Common myeloid progenitor, CD34-positive (primary cell): ENCODE results near the gene LTBP1.
"Not testable (repeated sequence)": the region's sequence is repeated elsewhere in the genome, so short reads cannot be mapped to it uniquely, and the experiment has no call there.

Source experiments
- CTCF ChIA-PET: fragments of 350-600 bp; sonication (Branson Sonifier 250); formaldehyde crosslinking; loops from one replicate; lab custom pipeline; 2021; ENCODE audit warnings: antibody characterized with exemption; lab: Charles Lee
- POLR2A ChIA-PET: fragments of 350-600 bp; sonication (Branson Sonifier 250); formaldehyde crosslinking; loops from one replicate; lab custom pipeline; 2021; ENCODE audit warnings: antibody characterized with exemption; lab: Charles Lee
- DNase-seq, 3 donors: peaks; one replicate each; pipeline versions ENCODE4 v3.0.0 to v3.0.0-alpha.2; 2013
- H3K27ac ChIP-seq, 2 experiments: 1 replicate in 1 of 2; 2 replicates in 1 of 2; pipeline ENCODE4 v1.7.0; 2013; ENCODE audit warnings: inconsistent platforms in 2 of 2, low read length in 2 of 2, mild to moderate bottlenecking in 2 of 2, low read depth in 1 of 2, moderate library complexity in 1 of 2; ENCODE audit not compliant: severe bottlenecking in 2 of 2, insufficient read depth in 1 of 2, poor library complexity in 1 of 2
- H3K27me3 ChIP-seq, 5 experiments: replicated peaks in 2 of 5; 1 replicate in 3 of 5; 2 replicates in 2 of 5; pipeline versions ENCODE4 v1.6.1 to v1.7.0; 2013; ENCODE audit warnings: low read length in 4 of 5, mild to moderate bottlenecking in 2 of 5, moderate library complexity in 2 of 5, inconsistent platforms in 1 of 5; ENCODE audit not compliant: insufficient read depth in 5 of 5, control insufficient read depth in 4 of 5
- H3K36me3 ChIP-seq, 4 experiments: 1 replicate in 2 of 4; 2 replicates in 2 of 4; pipeline versions ENCODE4 v1.6.1 to v1.7.0; 2013; ENCODE audit warnings: low read length in 3 of 4, control low read depth in 1 of 4, mild to moderate bottlenecking in 1 of 4; ENCODE audit not compliant: control insufficient read depth in 4 of 4, insufficient read depth in 4 of 4
- H3K4me1 ChIP-seq, 4 experiments: 1 replicate in 3 of 4; 2 replicates in 1 of 4; pipeline versions ENCODE4 v1.6.1 to v1.7.1; 2013; ENCODE audit warnings: low read length in 3 of 4, mild to moderate bottlenecking in 3 of 4, control low read depth in 1 of 4, inconsistent platforms in 1 of 4, moderate library complexity in 1 of 4; ENCODE audit not compliant: control insufficient read depth in 4 of 4, insufficient read depth in 4 of 4; ENCODE audit errors: control extremely low read depth in 1 of 4
- H3K4me3 ChIP-seq, 7 experiments: 1 replicate in 4 of 7; 2 replicates in 3 of 7; pipeline versions ENCODE4 v1.5.1 to v1.7.0; 2013; ENCODE audit warnings: mild to moderate bottlenecking in 7 of 7, low read length in 6 of 7, moderate library complexity in 6 of 7, inconsistent platforms in 2 of 7, low read depth in 2 of 7, control low read depth in 1 of 7; ENCODE audit not compliant: insufficient read depth in 4 of 7, control insufficient read depth in 1 of 7; ENCODE audit errors: extremely low read depth in 1 of 7
- H3K9me3 ChIP-seq, 5 experiments: 1 replicate in 4 of 5; 2 replicates in 1 of 5; pipeline versions ENCODE4 v1.6.1 to v1.7.1; 2013; ENCODE audit warnings: low read length in 4 of 5, mild to moderate bottlenecking in 2 of 5, inconsistent platforms in 1 of 5, low read depth in 1 of 5, moderate library complexity in 1 of 5; ENCODE audit not compliant: control insufficient read depth in 4 of 5, insufficient read depth in 2 of 5; ENCODE audit errors: control extremely low read depth in 1 of 5
- WGBS: methylation state at CpG from one replicate; pipeline ENCODE4 v1.1.5; 2013; ENCODE audit not compliant: insufficient coverage; 5-methylcytosine and 5-hydroxymethylcytosine counted together

Gene LTBP1

DNA sequence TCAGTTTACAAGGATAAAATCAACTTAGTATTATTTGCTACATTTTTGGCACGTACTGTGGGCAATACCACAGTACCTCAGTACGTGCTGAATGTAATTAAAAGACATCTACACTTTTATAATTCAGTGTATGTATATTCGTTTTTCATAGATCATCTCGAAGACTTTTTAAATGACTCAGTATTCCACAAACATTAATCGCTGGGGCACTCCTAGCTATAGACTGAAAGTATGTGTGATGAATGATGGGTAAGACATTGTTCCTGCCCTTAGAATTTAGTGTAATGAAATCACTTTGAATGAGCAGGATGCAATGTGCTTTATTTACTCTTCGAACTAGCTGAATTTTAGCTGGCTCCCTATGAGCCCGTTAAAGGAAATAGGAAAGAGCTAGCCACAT, 284.1 kb downstream of the LTBP1 start:
- 100% methylated on average over 2 of the region's 7 CpGs for WGBS
- no peaks in the 10 kb centered on the region for H3K4me1 ChIP-seq
- no peak overlapping the region for H3K27ac ChIP-seq
- H3K36me3 ChIP-seq: no peaks in the 10 kb centered on the region
- no peak for DNase-seq
- no peak overlapping the region for H3K4me3 ChIP-seq
- H3K9me3 ChIP-seq: no peaks in the 10 kb centered on the region
- ChIA-PET CTCF (no interaction called here), POLR2A (no interaction called here)
- H3K27me3 ChIP-seq: no peaks in the 10 kb centered on the region

DNA sequence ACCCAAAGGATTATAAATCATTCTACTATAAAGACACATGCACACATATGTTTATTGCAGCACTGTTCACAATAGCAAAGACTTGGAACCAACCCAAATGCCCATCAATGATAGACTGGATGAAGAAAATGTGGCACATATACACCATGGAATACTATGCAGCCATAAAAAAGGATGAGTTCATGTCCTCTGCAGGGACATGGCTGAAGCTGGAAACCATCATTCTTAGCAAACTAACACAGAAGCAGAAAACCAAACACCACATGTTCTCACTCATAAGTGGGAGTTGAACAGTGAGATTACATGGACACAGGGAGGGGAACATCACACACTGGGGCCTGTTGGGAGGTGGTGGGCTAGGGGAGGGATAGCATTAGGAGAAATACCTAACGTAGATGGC, 288.8 kb downstream of the LTBP1 start:
- H3K4me3 ChIP-seq, H3K9me3 ChIP-seq, DNase-seq, CTCF ChIA-PET, H3K36me3 ChIP-seq, H3K27ac ChIP-seq, H3K4me1 ChIP-seq, H3K27me3 ChIP-seq, POLR2A ChIA-PET: not testable (repeated sequence)
- no CpG with 5 or more reads among the region's 1 CpG for WGBS

DNA sequence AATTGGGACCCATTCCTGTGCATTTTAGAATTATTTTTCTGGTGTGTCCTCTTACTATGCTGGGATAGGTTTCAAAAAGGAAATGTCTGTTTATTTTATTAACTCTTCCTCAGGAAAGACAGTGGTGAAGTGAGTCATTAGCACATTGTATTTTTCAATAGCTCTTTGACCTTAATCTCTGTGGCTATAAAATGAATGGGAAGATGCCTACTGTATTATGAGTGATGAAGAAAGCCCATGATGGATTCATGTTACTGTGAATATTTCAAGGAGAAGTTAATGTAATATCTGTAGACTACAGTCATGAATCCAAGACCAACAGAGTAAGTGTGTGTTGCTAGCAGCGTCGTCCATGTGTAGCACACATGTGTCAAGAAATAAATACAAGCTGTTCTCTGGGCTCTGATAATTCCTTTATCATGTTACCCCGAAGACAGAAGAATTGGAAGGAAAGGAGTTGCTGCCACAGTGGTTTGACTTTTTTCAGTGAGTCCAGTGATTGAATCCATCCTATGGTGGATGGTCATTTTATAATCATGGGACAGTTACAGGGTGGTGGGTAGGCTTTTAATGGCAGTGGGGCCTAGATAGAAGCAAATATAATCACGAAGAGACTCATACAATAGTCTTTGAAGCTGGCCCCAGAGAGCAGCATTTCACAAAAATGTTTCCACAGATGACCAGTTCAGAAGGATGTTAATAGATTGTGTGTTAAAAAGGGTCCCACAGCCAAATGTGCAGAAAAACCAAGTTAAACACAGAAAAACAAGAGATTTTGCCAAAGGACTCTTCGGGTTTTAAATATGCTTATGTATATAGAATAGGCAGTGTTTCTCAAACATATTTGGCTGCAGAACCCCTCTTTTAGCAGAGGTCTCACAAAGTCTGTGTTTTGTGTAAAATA, 290.0 kb downstream of the LTBP1 start:
- no peak overlapping the region for H3K27ac ChIP-seq
- H3K4me3 ChIP-seq: no peak overlapping the region
- peaks cover 0 to 6% (median 2%) of the 10 kb centered on the region in 4 experiments for H3K4me1 ChIP-seq
- POLR2A ChIA-PET: no interaction called here
- CTCF ChIA-PET: no interaction called here
- H3K9me3 ChIP-seq: no peaks in the 10 kb centered on the region
- no peaks in the 10 kb centered on the region for H3K36me3 ChIP-seq
- no peak for DNase-seq
- H3K27me3 ChIP-seq: no peaks in the 10 kb centered on the region
- 96% methylated on average over 4 of the region's 5 CpGs for WGBS

DNA sequence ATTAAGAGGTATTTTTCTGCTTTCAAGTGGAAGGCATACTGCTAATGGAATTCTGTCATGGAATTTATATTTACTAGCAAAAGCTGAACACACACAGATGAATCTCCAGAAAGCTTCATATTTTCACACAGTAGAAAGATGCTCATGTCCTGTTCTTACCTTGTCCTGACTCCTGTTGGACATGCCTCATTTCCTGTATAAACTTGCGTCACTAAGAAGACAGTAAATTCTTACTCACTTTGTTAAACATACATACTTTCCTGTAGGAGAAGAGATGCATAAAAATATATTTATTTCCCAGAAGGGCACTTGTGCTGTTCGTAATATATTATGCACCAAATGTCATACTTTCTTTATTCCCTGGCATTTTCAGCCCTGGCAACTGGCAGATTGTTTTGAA, 291.4 kb downstream of the LTBP1 start:
- H3K4me1 ChIP-seq: peaks cover 0 to 6% (median 2%) of the 10 kb centered on the region in 4 experiments

DNA sequence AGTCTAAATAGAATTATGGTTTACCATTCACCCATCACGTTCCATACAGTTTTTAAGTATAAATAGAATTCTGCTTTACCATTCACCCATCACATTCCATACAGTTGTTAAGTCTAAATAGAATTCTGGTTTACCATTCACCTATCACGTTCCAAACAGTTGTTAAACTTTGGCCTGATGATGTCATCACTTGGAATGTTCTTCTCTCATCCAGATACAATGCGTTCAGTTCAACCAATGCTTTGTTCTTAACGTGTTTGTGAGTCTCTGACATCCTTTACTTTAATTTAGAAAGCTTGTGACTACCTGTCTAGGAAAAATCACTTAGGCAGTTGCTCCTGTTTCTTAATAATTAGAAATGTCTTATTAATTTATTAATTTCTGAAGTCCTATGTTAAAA, 293.4 kb downstream of the LTBP1 start:
- no peak for DNase-seq
- H3K27me3 ChIP-seq: no peaks in the 10 kb centered on the region
- H3K9me3 ChIP-seq: no peaks in the 10 kb centered on the region
- no peaks in the 10 kb centered on the region for H3K36me3 ChIP-seq
- 100% methylated on average over 3 of the region's 4 CpGs for WGBS
- ChIA-PET POLR2A (no interaction called here), CTCF (no interaction called here)
- peaks cover 0 to 6% (median 2%) of the 10 kb centered on the region in 4 experiments for H3K4me1 ChIP-seq
- H3K4me3 ChIP-seq: no peak overlapping the region
- H3K27ac ChIP-seq: no peak overlapping the region

More for the DNA sequence above, 291.4 kb downstream of the LTBP1 start:
- CTCF ChIA-PET: no interaction called here
- Histone ChIP-seq H3K27ac (no peak overlapping the region), H3K27me3 (no peaks in the 10 kb centered on the region), H3K4me3 (no peak overlapping the region), H3K9me3 (no peaks in the 10 kb centered on the region), H3K36me3 (no peaks in the 10 kb centered on the region)
- POLR2A ChIA-PET: no interaction called here
- no peak for DNase-seq
- no CpG with 5 or more reads among the region's 2 CpGs for WGBS

DNA sequence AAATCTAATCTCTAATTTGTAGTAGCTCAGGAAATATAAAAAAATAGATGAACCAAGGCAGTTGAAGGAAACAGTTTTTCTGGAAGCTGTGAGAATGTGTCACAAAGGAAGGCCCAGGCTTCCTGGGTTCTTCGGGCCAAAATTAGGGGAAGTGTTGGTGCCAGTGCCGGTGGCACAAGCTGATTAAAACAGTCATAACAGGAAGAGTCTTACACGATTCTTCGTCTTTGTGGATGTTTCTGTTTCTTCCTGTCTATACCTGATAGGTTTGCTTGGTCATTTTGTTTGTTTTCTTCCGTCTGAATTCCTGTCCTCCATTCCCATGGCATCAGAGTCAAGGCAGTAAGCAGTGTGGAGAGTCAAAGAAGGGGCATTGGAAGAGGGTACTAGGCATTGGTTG, 294.3 kb downstream of the LTBP1 start:
- H3K27ac ChIP-seq: no peak overlapping the region
- 33% methylated on average over 3 of the region's 5 CpGs for WGBS
- CTCF ChIA-PET: no interaction called here
- H3K27me3 ChIP-seq: no peaks in the 10 kb centered on the region
- peak in 1 of 3 donors; percentile 30 for DNase-seq
- H3K36me3 ChIP-seq: no peaks in the 10 kb centered on the region
- H3K4me1 ChIP-seq: peaks cover 0 to 6% (median 2%) of the 10 kb centered on the region in 4 experiments
- POLR2A ChIA-PET: no interaction called here
- no peaks in the 10 kb centered on the region for H3K9me3 ChIP-seq
- H3K4me3 ChIP-seq: no peak overlapping the region

DNA sequence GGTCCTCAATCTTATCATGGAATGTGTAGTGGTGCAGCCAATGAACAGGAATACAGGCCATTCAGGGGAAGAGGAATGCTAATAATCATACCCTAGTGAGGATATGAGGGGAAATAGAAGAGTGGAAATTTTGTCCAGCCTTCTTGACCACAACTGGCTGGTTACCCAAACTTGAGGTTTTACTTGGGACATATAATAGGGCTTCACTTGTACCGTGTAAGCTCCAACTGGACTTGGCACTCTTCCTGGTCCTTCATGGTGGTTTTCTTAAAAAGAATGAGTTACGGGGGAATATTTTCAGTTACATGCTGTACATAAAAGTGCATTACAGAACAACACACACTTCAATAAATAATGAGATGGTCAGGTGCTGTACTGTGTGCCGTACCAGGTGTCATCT, 294.8 kb downstream of the LTBP1 start:
- CTCF ChIA-PET: no interaction called here
- POLR2A ChIA-PET: no interaction called here
- H3K9me3 ChIP-seq: no peaks in the 10 kb centered on the region
- no peak overlapping the region for H3K27ac ChIP-seq
- no peaks in the 10 kb centered on the region for H3K36me3 ChIP-seq
- WGBS: no CpG with 5 or more reads among the region's 3 CpGs
- H3K4me3 ChIP-seq: no peak overlapping the region
- peaks cover 0 to 6% (median 2%) of the 10 kb centered on the region in 4 experiments for H3K4me1 ChIP-seq
- H3K27me3 ChIP-seq: no peaks in the 10 kb centered on the region
- DNase-seq: no peak
